B cell (primary cell): Measurements from ENCODE around the gene CCDC80. TPM values are rescaled to one million over a fixed set of nuclear protein-coding genes. Genes with fewer than 3 reads are reported as not detected.

Experiments
- ATAC-seq: fragments of 200-7000 bp; cut with Tn5 transposase; one replicate; pipeline ENCODE4 v1.10.0; 2021; ENCODE audit warnings: low read depth, mild to moderate bottlenecking, moderate number of reproducible peaks, moderate library complexity
- CTCF ChIA-PET: fragments of 350-600 bp; sonication (Branson Sonifier 250); formaldehyde crosslinking; loops from one replicate; lab custom pipeline; 2021; ENCODE audit warnings: antibody characterized with exemption, inconsistent platforms; lab: Charles Lee
- POLR2A ChIA-PET: fragments of 350-600 bp; sonication (Branson Sonifier 250); formaldehyde crosslinking; loops from one replicate; lab custom pipeline; 2021; ENCODE audit warnings: antibody characterized with exemption; lab: Charles Lee
- DNase-seq: peaks from one replicate; pipeline ENCODE4 v3.0.0; 2013
- H2AFZ ChIP-seq: 2 replicates; pipeline ENCODE4 v1.6.1; 2012; ENCODE audit warnings: mild to moderate bottlenecking, low read depth, low read length; ENCODE audit not compliant: insufficient read depth, poor library complexity, severe bottlenecking
- H3K27ac ChIP-seq, 2 donors: 1 replicate in 1 of 2; 2 replicates in 1 of 2; pipeline ENCODE4 v1.5.1; 2012 to 2013; ENCODE audit warnings: low read length in 2 of 2, mild to moderate bottlenecking in 2 of 2, moderate library complexity in 1 of 2
- H3K27me3 ChIP-seq, 4 experiments: fragments of 200-600 bp in 1 of 4; sonication (generic) in 1 of 4; replicated peaks in 1 of 4; 1 replicate in 2 of 4; 2 replicates in 2 of 4; pipeline versions ENCODE4 v1.6.1 to v1.7.0; 2013 to 2016; ENCODE audit warnings: low read length in 3 of 4, mild to moderate bottlenecking in 2 of 4, mixed read lengths in 1 of 4, moderate library complexity in 1 of 4; ENCODE audit not compliant: insufficient read depth in 4 of 4, control insufficient read depth in 3 of 4; ENCODE audit errors: control extremely low read depth in 1 of 4
- H3K36me3 ChIP-seq, 2 experiments: replicated peaks in 1 of 2; 1 replicate in 1 of 2; 2 replicates in 1 of 2; pipeline versions ENCODE4 v1.6.1 to v1.7.1; 2013; ENCODE audit warnings: low read length in 1 of 2; ENCODE audit not compliant: insufficient read depth in 2 of 2, control insufficient read depth in 1 of 2; ENCODE audit errors: control extremely low read depth in 1 of 2, extremely low read depth in 1 of 2
- H3K4me1 ChIP-seq, 2 donors: fragments of 200-600 bp in 1 of 2; sonication (generic) in 1 of 2; 1 replicate in 1 of 2; 2 replicates in 1 of 2; pipeline versions ENCODE4 v1.5.1 to v1.6.1; 2013 to 2017; ENCODE audit warnings: low read length in 2 of 2; ENCODE audit not compliant: control insufficient read depth in 2 of 2, insufficient read depth in 2 of 2
- H3K4me2 ChIP-seq: replicated peaks from 2 replicates; pipeline ENCODE3; 2012; ENCODE audit warnings: mild to moderate bottlenecking, low read depth, low read length; ENCODE audit not compliant: poor library complexity, severe bottlenecking
- H3K4me3 ChIP-seq, 5 experiments: fragments of 200-600 bp in 1 of 5; sonication (generic) in 1 of 5; 1 replicate in 3 of 5; 2 replicates in 2 of 5; pipeline versions ENCODE4 v1.5.1 to v1.7.0; 2011 to 2016; ENCODE audit warnings: low read length in 4 of 5, mild to moderate bottlenecking in 4 of 5, low read depth in 2 of 5, control low read depth in 1 of 5, moderate library complexity in 1 of 5; ENCODE audit not compliant: insufficient read depth in 1 of 5; ENCODE audit errors: control extremely low read depth in 1 of 5, extremely low read depth in 1 of 5
- H3K79me2 ChIP-seq: fragments of 200-600 bp; sonication (generic); one replicate; pipeline ENCODE4 v1.6.0; 2016; ENCODE audit warnings: low read length; ENCODE audit not compliant: control insufficient read depth, insufficient read depth
- H3K9ac ChIP-seq: fragments of 200-600 bp; sonication (generic); 2 replicates; pipeline ENCODE4 v1.6.1; 2017; ENCODE audit warnings: mild to moderate bottlenecking, low read length, moderate library complexity
- H3K9me3 ChIP-seq, 3 donors: one replicate each; pipeline versions ENCODE4 v1.6.1 to v1.7.1; 2013; ENCODE audit warnings: low read length in 2 of 3; ENCODE audit not compliant: control insufficient read depth in 2 of 3, insufficient read depth in 1 of 3; ENCODE audit errors: control extremely low read depth in 1 of 3
- H4K20me1 ChIP-seq: 2 replicates; pipeline ENCODE4 v1.6.0; 2012; ENCODE audit warnings: mild to moderate bottlenecking, low read length; ENCODE audit not compliant: insufficient read depth, control insufficient read depth, poor library complexity, severe bottlenecking
- H3K27ac Mint-ChIP-seq: one replicate; pipeline ENCODE4 v1.8.0; 2021; ENCODE audit warnings: mixed read lengths
- H3K27me3 Mint-ChIP-seq: one replicate; pipeline ENCODE4 v1.8.0; 2021; ENCODE audit warnings: mixed read lengths
- H3K4me1 Mint-ChIP-seq: one replicate; pipeline ENCODE4 v1.8.0; 2021; ENCODE audit warnings: mixed read lengths
- H3K4me3 Mint-ChIP-seq: one replicate; pipeline ENCODE4 v1.8.0; 2021; ENCODE audit warnings: mixed read lengths
- H3K9me3 Mint-ChIP-seq: one replicate; pipeline ENCODE4 v1.8.0; 2022; ENCODE audit warnings: mixed read lengths; ENCODE audit not compliant: insufficient read depth
- EZH2 ChIP-seq: IDR thresholded peaks from 2 replicates; pipeline ENCODE4 v1.6.1; 2012; ENCODE audit warnings: borderline replicate concordance, low read depth, mild to moderate bottlenecking, moderate library complexity, low read length; ENCODE audit not compliant: insufficient read depth, poor library complexity, severe bottlenecking
- WGBS: methylation state at CpG from one replicate; pipeline ENCODE4 v1.1.5; 2013; ENCODE audit warnings: missing lambda C conversion rate; ENCODE audit not compliant: insufficient coverage; 5-methylcytosine and 5-hydroxymethylcytosine counted together
- intact Hi-C: fragments of 100-400 bp; cut with micrococcal nuclease; formaldehyde crosslinking; loops from one replicate; pipeline ENCODE4 v1.10.0; 2022
- polyA plus RNA-seq: library from polyadenylated mRNA; depleted of rRNA; stranded (reverse); fragments of >200 nt; gene quantifications from 2 replicates; pipeline ENCODE4 v1.2.3, GENCODE V29; 2012
- total RNA-seq, 2 donors: library from RNA; stranded (reverse); fragments of 120-200 nt in 1 of 2; gene quantifications; 1 replicate in 1 of 2; 2 replicates in 1 of 2; pipeline versions ENCODE4 v1.2.3 to v1.2.4, GENCODE V29; 2013 to 2022
- TF ChIP-seq, protein P1 (sequence below): fragments of 200-600 bp; IDR thresholded peaks from one replicate; pipeline ENCODE4 v1.8.0; 2022; ENCODE audit warnings: antibody characterized with exemption, mild to moderate bottlenecking

CCDC80 gene
- total and polyA plus RNA-seq, 2 donors (not counting 1 experiment from before 2014, with no cell fraction given), result under 0.01 TPM; not detected in 1

DNA sequence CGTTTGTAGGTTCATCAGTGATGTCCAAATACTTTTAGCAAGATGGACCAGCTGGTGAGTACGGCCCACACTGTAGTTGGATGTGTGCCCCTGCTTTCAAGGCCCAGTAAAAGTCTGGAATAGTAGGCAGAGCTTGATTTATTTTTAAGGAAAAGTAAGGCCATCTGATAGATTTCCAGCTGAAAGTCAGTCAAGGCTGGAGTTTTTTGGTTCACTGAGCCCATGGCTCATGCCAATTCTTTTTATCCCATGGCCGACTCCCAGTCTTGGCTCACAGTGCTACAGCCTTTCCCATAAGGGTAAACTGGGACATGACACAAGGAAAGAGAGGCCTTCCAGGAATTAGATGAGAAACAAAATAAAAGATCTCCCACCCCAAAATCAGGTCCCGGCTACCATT lies 13.5 kb downstream of the CCDC80 start:
- CTCF ChIA-PET, result interaction anchor here (1.0 kb wide), 1 partner anchor 11 kb away, joined by 4 read pairs; no protein-coding TSS in a partner anchor
- no peak for ATAC-seq
- TF ChIP-seq, protein P1, sequence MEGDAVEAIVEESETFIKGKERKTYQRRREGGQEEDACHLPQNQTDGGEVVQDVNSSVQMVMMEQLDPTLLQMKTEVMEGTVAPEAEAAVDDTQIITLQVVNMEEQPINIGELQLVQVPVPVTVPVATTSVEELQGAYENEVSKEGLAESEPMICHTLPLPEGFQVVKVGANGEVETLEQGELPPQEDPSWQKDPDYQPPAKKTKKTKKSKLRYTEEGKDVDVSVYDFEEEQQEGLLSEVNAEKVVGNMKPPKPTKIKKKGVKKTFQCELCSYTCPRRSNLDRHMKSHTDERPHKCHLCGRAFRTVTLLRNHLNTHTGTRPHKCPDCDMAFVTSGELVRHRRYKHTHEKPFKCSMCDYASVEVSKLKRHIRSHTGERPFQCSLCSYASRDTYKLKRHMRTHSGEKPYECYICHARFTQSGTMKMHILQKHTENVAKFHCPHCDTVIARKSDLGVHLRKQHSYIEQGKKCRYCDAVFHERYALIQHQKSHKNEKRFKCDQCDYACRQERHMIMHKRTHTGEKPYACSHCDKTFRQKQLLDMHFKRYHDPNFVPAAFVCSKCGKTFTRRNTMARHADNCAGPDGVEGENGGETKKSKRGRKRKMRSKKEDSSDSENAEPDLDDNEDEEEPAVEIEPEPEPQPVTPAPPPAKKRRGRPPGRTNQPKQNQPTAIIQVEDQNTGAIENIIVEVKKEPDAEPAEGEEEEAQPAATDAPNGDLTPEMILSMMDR, result no peak
- no peak for TF ChIP-seq EZH2
- H2AFZ ChIP-seq, result no peak overlapping the region
- no peaks in the 10 kb centered on the region for H3K79me2 ChIP-seq
- no peaks in the 10 kb centered on the region for H3K27me3 ChIP-seq
- Mint-ChIP-seq H3K27me3 (no peaks in the 10 kb centered on the region), H3K4me1 (no peaks in the 10 kb centered on the region), H3K9me3 (no peaks in the 10 kb centered on the region), H3K27ac (no peak overlapping the region), H3K4me3 (no peak overlapping the region)
- H3K9me3 ChIP-seq, result no peaks in the 10 kb centered on the region
- no peaks in the 10 kb centered on the region for H3K36me3 ChIP-seq
- H3K4me2 ChIP-seq, result no peak overlapping the region
- WGBS, result 96% methylated on average over 3 of the region's 4 CpGs
- no peaks in the 10 kb centered on the region for H4K20me1 ChIP-seq
- H3K4me3 ChIP-seq, result no peak overlapping the region
- no peak overlapping the region for H3K9ac ChIP-seq
- POLR2A ChIA-PET, result no interaction called here
- intact Hi-C loops, result no loop called here
- H3K4me1 ChIP-seq, result no peaks in the 10 kb centered on the region
- no peak overlapping the region for H3K27ac ChIP-seq
- DNase-seq, result no peak

DNA sequence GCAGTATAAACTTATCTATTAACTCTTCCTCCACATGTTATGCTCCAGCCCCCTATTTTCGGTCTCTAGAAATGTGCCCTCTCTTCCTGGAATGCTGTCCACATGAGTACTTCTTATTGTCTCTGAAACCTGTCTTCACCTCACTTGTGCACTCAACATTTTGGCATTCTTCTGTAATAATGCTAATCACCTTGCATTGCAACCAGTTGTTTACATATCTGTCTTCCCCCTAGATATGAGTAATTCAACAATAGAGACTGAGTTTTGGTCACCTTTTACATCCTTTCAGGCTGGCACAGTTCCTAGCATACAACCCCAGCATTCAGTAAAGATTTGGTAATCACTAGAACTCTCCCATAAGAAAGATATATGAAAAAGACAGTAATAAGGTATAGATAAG lies 17.2 kb downstream of the CCDC80 start:
- Histone ChIP-seq H4K20me1 (no peaks in the 10 kb centered on the region), H3K9me3 (no peaks in the 10 kb centered on the region), H3K4me2 (no peak overlapping the region), H3K4me1 (no peaks in the 10 kb centered on the region), H3K27me3 (no peaks in the 10 kb centered on the region), H3K36me3 (no peaks in the 10 kb centered on the region), H3K27ac (no peak overlapping the region), H3K79me2 (no peaks in the 10 kb centered on the region), H3K4me3 (no peak overlapping the region), H3K9ac (no peak overlapping the region), H2AFZ (no peak overlapping the region)
- ATAC-seq (no peak), DNase-seq (no peak)
- no peaks in the 10 kb centered on the region for H3K4me1 Mint-ChIP-seq
- ChIA-PET CTCF (interaction anchor here (0.8 kb wide), 1 partner anchor 32 kb away, joined by 3 read pairs; no protein-coding TSS in a partner anchor), POLR2A (no interaction called here)
- intact Hi-C loops, result no loop called here
- H3K9me3 Mint-ChIP-seq, result no peaks in the 10 kb centered on the region
- 100% methylated on average over 1 of the region's 1 CpG for WGBS
- H3K27me3 Mint-ChIP-seq, result no peaks in the 10 kb centered on the region
- H3K4me3 Mint-ChIP-seq, result no peak overlapping the region
- TF ChIP-seq EZH2, result no peak
- H3K27ac Mint-ChIP-seq, result no peak overlapping the region
